Activated T-helper 1 cell treated with anti-CD3 and anti-CD28 coated beads, Interleukin-12 subunit alpha, Interleukin-12 subunit beta, Interleukin-2, Interleukin-4 antibody, amounts not matched to agents 30 ng/mL and 10 ng/mL and 1 ng/mL, durations not matched to agents 14 hours and 24 hours and 36 hours (primary cell): Measurements from ENCODE around the gene GSDMA. TPM values are rescaled to one million over a fixed set of nuclear protein-coding genes. Genes with fewer than 3 reads are reported as not detected.
A peak's percentile ranks its signal among the peaks of the same experiment; 100 is the strongest.

Experiments used
- DNase-seq: peaks from one replicate; pipeline ENCODE4 v3.0.0; 2021; ENCODE audit warnings: low spot score
- H3K27ac Mint-ChIP-seq: one replicate; pipeline ENCODE4 v1.8.0; 2021; ENCODE audit warnings: mild to moderate bottlenecking, mixed read lengths
- H3K27me3 Mint-ChIP-seq: one replicate; pipeline ENCODE4 v1.8.0; 2022; ENCODE audit warnings: mild to moderate bottlenecking, moderate library complexity, mixed read lengths; ENCODE audit not compliant: insufficient read depth
- H3K36me3 Mint-ChIP-seq: one replicate; pipeline ENCODE4 v1.8.0; 2021; ENCODE audit warnings: low read depth, mixed read lengths
- H3K4me1 Mint-ChIP-seq: one replicate; pipeline ENCODE4 v1.8.0; 2021; ENCODE audit warnings: low read depth, mixed read lengths
- H3K4me3 Mint-ChIP-seq: one replicate; pipeline ENCODE4 v1.8.0; 2021; ENCODE audit warnings: mild to moderate bottlenecking, moderate library complexity, mixed read lengths
- H3K9me3 Mint-ChIP-seq: one replicate; pipeline ENCODE4 v1.8.0; 2021; ENCODE audit warnings: mixed read lengths
- intact Hi-C: fragments of 100-400 bp; cut with micrococcal nuclease; formaldehyde crosslinking; loops from one replicate; pipeline ENCODE4 v1.15.1; 2024
- total RNA-seq: library from RNA; stranded (reverse); gene quantifications from 2 replicates; pipeline ENCODE4 v1.2.3, GENCODE V29; 2022

Gene GSDMA
- total RNA-seq, 1 donor from 2014 or later = 0.73 TPM

- no peaks in the 10 kb centered on the region for H3K4me1 Mint-ChIP-seq
- no peak for DNase-seq
- H3K4me3 Mint-ChIP-seq = no peak overlapping the region
- intact Hi-C loops = no loop called here
- H3K27me3 Mint-ChIP-seq = peaks cover 20% of the 10 kb centered on the region
- no peaks in the 10 kb centered on the region for H3K36me3 Mint-ChIP-seq
- H3K9me3 Mint-ChIP-seq = no peaks in the 10 kb centered on the region
- H3K27ac Mint-ChIP-seq = no peak overlapping the region
Observed at GRCh38 chr17:39972271-39972670, 9.5 kb downstream of the GSDMA start.

GRCh38 chr17:39973496-39973895 lies 10.7 kb downstream of the GSDMA start:
- no peak for DNase-seq
- Mint-ChIP-seq H3K9me3 (no peaks in the 10 kb centered on the region), H3K36me3 (no peaks in the 10 kb centered on the region), H3K27ac (no peak overlapping the region), H3K4me3 (no peak overlapping the region), H3K27me3 (peaks cover 24% of the 10 kb centered on the region), H3K4me1 (no peaks in the 10 kb centered on the region)
- intact Hi-C loops = no loop called here

GRCh38 chr17:39974433-39974832 lies 11.6 kb downstream of the GSDMA start:
- peaks cover 18% of the 10 kb centered on the region for H3K27me3 Mint-ChIP-seq
- no peak overlapping the region for H3K27ac Mint-ChIP-seq
- intact Hi-C loops = no loop called here
- no peaks in the 10 kb centered on the region for H3K9me3 Mint-ChIP-seq
- no peak for DNase-seq
- peaks cover 4% of the 10 kb centered on the region for H3K4me1 Mint-ChIP-seq
- H3K4me3 Mint-ChIP-seq = no peak overlapping the region
- H3K36me3 Mint-ChIP-seq = no peaks in the 10 kb centered on the region

GRCh38 chr17:39975801-39976200 lies 13.0 kb downstream of the GSDMA start:
- Mint-ChIP-seq H3K27ac (no peak overlapping the region), H3K4me1 (peaks cover 14% of the 10 kb centered on the region), H3K9me3 (no peaks in the 10 kb centered on the region), H3K27me3 (peaks cover 12% of the 10 kb centered on the region), H3K4me3 (no peak overlapping the region), H3K36me3 (no peaks in the 10 kb centered on the region)
- DNase-seq = no peak
- intact Hi-C loops = no loop called here

GRCh38 chr17:39979016-39979670 lies 16.3 kb downstream of the GSDMA start:
- intact Hi-C loops = no loop called here
- H3K4me1 Mint-ChIP-seq = peaks cover 28% of the 10 kb centered on the region
- peaks cover 11% of the 10 kb centered on the region for H3K36me3 Mint-ChIP-seq
- H3K4me3 Mint-ChIP-seq = peak overlapping the region; percentile 96
- DNase-seq = no peak
- H3K27me3 Mint-ChIP-seq = peaks cover 7% of the 10 kb centered on the region
- H3K9me3 Mint-ChIP-seq = no peaks in the 10 kb centered on the region
- no peak overlapping the region for H3K27ac Mint-ChIP-seq

- Mint-ChIP-seq H3K36me3 (peaks cover 17% of the 10 kb centered on the region), H3K27ac (peak overlapping the region; percentile 92), H3K4me3 (peak overlapping the region; percentile 96), H3K27me3 (peaks cover 7% of the 10 kb centered on the region), H3K9me3 (no peaks in the 10 kb centered on the region), H3K4me1 (peaks cover 32% of the 10 kb centered on the region)
- intact Hi-C loops = loop anchor here (1.0 to 5.0 kb wide), 16 partner anchors 21 to 519 kb away; partner anchors contain the start of genes CDK12, LRRC3C, MED24 and MIEN1
- no peak for DNase-seq
Observed at GRCh38 chr17:39979893-39980350, 17.1 kb downstream of the GSDMA start.

GRCh38 chr17:39980351-39981206 lies 17.8 kb downstream of the GSDMA start, which contains the start of gene PSMD3:
Gene PSMD3, plus strand, starts transcription at chr17:39980807. Its CDS starts 164 bp downstream, at chr17:39980971.
- intact Hi-C loops = loop anchor here (1.0 to 5.0 kb wide), 16 partner anchors 21 to 519 kb away; partner anchors contain the start of genes CDK12, LRRC3C, MED24 and MIEN1
- DNase-seq = peak; percentile 97
- peak within 1 kb of the TSS; percentile 96 for H3K4me3 Mint-ChIP-seq
- peak within 1 kb of the TSS; percentile 92 for H3K27ac Mint-ChIP-seq
- peaks cover 32% of the 10 kb centered on the region for H3K4me1 Mint-ChIP-seq
- H3K9me3 Mint-ChIP-seq = no peaks in the 10 kb centered on the region
- H3K36me3 Mint-ChIP-seq = peaks cover 24% of the 10 kb centered on the region
- peaks cover 6% of the 10 kb centered on the region for H3K27me3 Mint-ChIP-seq

GRCh38 chr17:39981207-39981741 lies 18.5 kb downstream of the GSDMA start:
- H3K9me3 Mint-ChIP-seq = no peaks in the 10 kb centered on the region

GRCh38 chr17:39981766-39982375 lies 19.1 kb downstream of the GSDMA start:
- Mint-ChIP-seq H3K4me1 (peaks cover 32% of the 10 kb centered on the region), H3K27me3 (peaks cover 6% of the 10 kb centered on the region), H3K27ac (peak overlapping the region; percentile 92), H3K9me3 (no peaks in the 10 kb centered on the region), H3K36me3 (peaks cover 34% of the 10 kb centered on the region), H3K4me3 (peak overlapping the region; percentile 96)
- intact Hi-C loops = loop anchor here (2.0 to 5.0 kb wide), 4 partner anchors 190 to 345 kb away; partner anchors contain the start of genes PGAP3 and STARD3
- no peak for DNase-seq

More at GRCh38 chr17:39981207-39981741, 18.5 kb downstream of the GSDMA start:
- intact Hi-C loops = loop anchor here (2.0 to 5.0 kb wide), 4 partner anchors 189 to 344 kb away; partner anchors contain the start of genes PGAP3 and STARD3
- Mint-ChIP-seq H3K27ac (peak overlapping the region; percentile 92), H3K4me3 (peak overlapping the region; percentile 96), H3K27me3 (peaks cover 6% of the 10 kb centered on the region), H3K36me3 (peaks cover 28% of the 10 kb centered on the region), H3K4me1 (peaks cover 32% of the 10 kb centered on the region)
- DNase-seq = no peak

- Mint-ChIP-seq H3K27ac (no peak overlapping the region), H3K27me3 (no peaks in the 10 kb centered on the region), H3K36me3 (peaks cover 74% of the 10 kb centered on the region), H3K9me3 (no peaks in the 10 kb centered on the region), H3K4me1 (peaks cover 11% of the 10 kb centered on the region), H3K4me3 (no peak overlapping the region)
- DNase-seq = no peak
- intact Hi-C loops = no loop called here
Observed at GRCh38 chr17:39988206-39988810, 25.5 kb downstream of the GSDMA start.

GRCh38 chr17:39994448-39994847 lies 31.6 kb downstream of the GSDMA start:
- no peaks in the 10 kb centered on the region for H3K9me3 Mint-ChIP-seq
- no peak overlapping the region for H3K4me3 Mint-ChIP-seq
- DNase-seq = no peak
- H3K36me3 Mint-ChIP-seq = peaks cover 59% of the 10 kb centered on the region
- no peak overlapping the region for H3K27ac Mint-ChIP-seq
- peaks cover 6% of the 10 kb centered on the region for H3K4me1 Mint-ChIP-seq
- intact Hi-C loops = no loop called here
- H3K27me3 Mint-ChIP-seq = no peaks in the 10 kb centered on the region

GRCh38 chr17:39995438-39995837 lies 32.6 kb downstream of the GSDMA start:
- no peak for DNase-seq
- H3K4me1 Mint-ChIP-seq = peaks cover 6% of the 10 kb centered on the region
- H3K36me3 Mint-ChIP-seq = peaks cover 53% of the 10 kb centered on the region
- intact Hi-C loops = no loop called here
- no peak overlapping the region for H3K4me3 Mint-ChIP-seq
- H3K27ac Mint-ChIP-seq = no peak overlapping the region
- no peaks in the 10 kb centered on the region for H3K9me3 Mint-ChIP-seq
- no peaks in the 10 kb centered on the region for H3K27me3 Mint-ChIP-seq
